Ishikawa (cell line): ENCODE results near the gene DBF4B.

Experiments used
- CEBPB ChIP-seq: IDR thresholded peaks from 2 replicates; pipeline ENCODE4 v1.6.1; 2012
- CREB1 ChIP-seq: IDR thresholded peaks from 2 replicates; pipeline ENCODE4 v1.6.1; 2012; ENCODE audit warnings: low read depth
- EGR1 ChIP-seq: IDR thresholded peaks from 2 replicates; pipeline ENCODE4 v1.6.1; 2012
- EP300 ChIP-seq: IDR thresholded peaks from 2 replicates; pipeline ENCODE4 v1.6.1; 2012; ENCODE audit warnings: borderline replicate concordance
- MAX ChIP-seq: IDR thresholded peaks from 2 replicates; pipeline ENCODE4 v1.6.1; 2012
- NFIC ChIP-seq: IDR thresholded peaks from 2 replicates; pipeline ENCODE4 v1.6.1; 2012
- RAD21 ChIP-seq: IDR thresholded peaks from 2 replicates; pipeline ENCODE4 v1.6.1; 2012; ENCODE audit warnings: low read depth
- TAF1 ChIP-seq: IDR thresholded peaks from 2 replicates; pipeline ENCODE4 v1.6.1; 2012; ENCODE audit warnings: low read depth, mild to moderate bottlenecking
- TCF12 ChIP-seq: IDR thresholded peaks from 2 replicates; pipeline ENCODE4 v1.6.1; 2012; ENCODE audit warnings: low read depth
- YY1 ChIP-seq: IDR thresholded peaks from 2 replicates; pipeline ENCODE4 v1.6.1; 2012; ENCODE audit warnings: low read depth
- ZBTB7A ChIP-seq: IDR thresholded peaks from 2 replicates; pipeline ENCODE4 v1.6.1; 2012; ENCODE audit warnings: low read depth
- TF ChIP-seq, protein P1 (sequence below): IDR thresholded peaks from 2 replicates; pipeline ENCODE4 v1.6.1; 2012; ENCODE audit warnings: low read depth, mild to moderate bottlenecking

- TF ChIP-seq ZBTB7A (no peak), YY1 (no peak), CEBPB (no peak), TAF1 (no peak), RAD21 (no peak), EP300 (no peak), CREB1 (no peak), MAX (no peak), EGR1 (no peak), TCF12 (no peak), NFIC (no peak)
- TF ChIP-seq, protein P1, sequence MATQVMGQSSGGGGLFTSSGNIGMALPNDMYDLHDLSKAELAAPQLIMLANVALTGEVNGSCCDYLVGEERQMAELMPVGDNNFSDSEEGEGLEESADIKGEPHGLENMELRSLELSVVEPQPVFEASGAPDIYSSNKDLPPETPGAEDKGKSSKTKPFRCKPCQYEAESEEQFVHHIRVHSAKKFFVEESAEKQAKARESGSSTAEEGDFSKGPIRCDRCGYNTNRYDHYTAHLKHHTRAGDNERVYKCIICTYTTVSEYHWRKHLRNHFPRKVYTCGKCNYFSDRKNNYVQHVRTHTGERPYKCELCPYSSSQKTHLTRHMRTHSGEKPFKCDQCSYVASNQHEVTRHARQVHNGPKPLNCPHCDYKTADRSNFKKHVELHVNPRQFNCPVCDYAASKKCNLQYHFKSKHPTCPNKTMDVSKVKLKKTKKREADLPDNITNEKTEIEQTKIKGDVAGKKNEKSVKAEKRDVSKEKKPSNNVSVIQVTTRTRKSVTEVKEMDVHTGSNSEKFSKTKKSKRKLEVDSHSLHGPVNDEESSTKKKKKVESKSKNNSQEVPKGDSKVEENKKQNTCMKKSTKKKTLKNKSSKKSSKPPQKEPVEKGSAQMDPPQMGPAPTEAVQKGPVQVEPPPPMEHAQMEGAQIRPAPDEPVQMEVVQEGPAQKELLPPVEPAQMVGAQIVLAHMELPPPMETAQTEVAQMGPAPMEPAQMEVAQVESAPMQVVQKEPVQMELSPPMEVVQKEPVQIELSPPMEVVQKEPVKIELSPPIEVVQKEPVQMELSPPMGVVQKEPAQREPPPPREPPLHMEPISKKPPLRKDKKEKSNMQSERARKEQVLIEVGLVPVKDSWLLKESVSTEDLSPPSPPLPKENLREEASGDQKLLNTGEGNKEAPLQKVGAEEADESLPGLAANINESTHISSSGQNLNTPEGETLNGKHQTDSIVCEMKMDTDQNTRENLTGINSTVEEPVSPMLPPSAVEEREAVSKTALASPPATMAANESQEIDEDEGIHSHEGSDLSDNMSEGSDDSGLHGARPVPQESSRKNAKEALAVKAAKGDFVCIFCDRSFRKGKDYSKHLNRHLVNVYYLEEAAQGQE, result no peak
Observed at GRCh38 chr17:44673893-44674292, 34.6 kb upstream of the DBF4B start.
